Fibroblast of skin of left quadriceps (primary cell): ENCODE data around the gene MARCKSL1.
"Not testable (repeated sequence)": the region's sequence is repeated elsewhere in the genome, so short reads cannot be mapped to it uniquely, and the experiment has no call there.

ENCODE experiments used
- DNase-seq, 2 experiments: peaks; one replicate each; pipeline ENCODE4 v3.0.0-alpha.2; 2013; ENCODE audit warnings: low read depth in 2 of 2

MARCKSL1 gene

DNA sequence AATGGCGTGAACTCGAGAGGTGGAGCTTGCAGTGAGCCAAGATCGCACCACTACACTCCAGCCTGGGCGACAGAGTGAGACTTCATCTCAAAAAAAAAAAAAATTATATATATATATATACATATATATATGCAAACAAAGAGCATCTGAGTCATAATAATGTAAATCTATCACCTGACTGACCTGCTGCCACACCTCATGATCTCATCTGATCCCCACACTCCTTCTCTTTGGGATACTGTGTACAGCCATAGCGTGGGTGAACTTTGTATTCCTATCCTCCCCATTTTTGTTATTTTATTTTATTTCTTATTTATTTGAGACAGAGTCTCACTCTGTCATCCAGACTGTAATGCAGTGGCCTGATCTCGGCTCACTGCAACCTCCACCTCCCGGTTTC, 46.8 kb downstream of the MARCKSL1 start:
- DNase-seq = no peak

DNA sequence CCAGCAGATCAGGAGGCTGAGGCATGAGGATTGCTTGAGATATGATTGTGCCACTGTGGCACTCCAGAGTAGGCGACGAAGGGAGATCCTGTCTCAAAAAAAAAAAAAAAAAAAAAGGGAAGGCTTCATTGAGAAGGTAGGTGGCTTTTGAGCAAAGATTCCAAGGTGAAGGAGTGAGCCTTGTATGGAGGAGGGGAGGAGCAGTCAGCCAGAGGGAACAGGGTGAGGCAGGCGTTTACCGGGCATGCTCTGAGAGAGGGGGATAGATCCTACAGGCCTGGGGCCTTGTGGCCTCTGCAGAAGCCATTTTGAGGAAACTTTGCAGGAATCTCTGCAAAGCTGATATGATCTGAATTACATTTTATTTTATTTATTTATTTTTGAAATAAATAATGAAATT, 49.3 kb downstream of the MARCKSL1 start:
- no peak for DNase-seq

DNA sequence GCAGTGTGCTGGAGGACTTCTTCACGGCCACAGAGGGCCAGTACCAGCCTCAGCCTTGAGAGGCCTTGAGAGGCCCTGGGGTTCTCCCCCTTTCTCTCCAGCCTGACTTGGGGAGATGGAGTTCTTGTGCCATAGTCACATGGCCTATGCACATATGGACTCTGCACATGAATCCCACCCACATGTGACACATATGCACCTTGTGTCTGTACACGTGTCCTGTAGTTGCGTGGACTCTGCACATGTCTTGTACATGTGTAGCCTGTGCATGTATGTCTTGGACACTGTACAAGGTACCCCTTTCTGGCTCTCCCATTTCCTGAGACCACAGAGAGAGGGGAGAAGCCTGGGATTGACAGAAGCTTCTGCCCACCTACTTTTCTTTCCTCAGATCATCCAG, 50.4 kb downstream of the MARCKSL1 start:
- no peak for DNase-seq

DNA sequence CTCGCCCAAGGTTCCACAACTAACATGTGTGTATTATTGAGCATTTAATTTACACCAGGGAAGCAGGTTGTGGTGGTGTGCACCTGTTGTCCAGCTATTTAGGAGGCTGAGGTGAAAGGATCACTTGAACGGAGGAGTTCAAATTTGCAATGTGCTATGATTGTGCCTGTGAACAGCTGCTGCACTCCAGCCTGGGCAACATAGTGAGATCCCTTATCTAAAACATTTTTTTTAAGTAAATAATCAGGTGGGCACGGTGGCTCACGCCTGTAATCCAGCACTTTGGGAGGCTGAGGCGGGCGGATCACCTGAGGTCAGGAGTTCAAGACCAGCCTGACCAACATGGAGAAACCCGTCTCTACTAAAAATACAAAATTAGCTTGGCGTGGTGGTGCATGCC, 51.3 kb downstream of the MARCKSL1 start:
- DNase-seq = not testable (repeated sequence)
